ENCODE data around the gene VDAC1.
A peak's percentile ranks its signal among the peaks of the same experiment; 100 is the strongest.
"Not testable (repeated sequence)": the region's sequence is repeated elsewhere in the genome, so short reads cannot be mapped to it uniquely, and the experiment has no call there.

VDAC1 gene

DNA sequence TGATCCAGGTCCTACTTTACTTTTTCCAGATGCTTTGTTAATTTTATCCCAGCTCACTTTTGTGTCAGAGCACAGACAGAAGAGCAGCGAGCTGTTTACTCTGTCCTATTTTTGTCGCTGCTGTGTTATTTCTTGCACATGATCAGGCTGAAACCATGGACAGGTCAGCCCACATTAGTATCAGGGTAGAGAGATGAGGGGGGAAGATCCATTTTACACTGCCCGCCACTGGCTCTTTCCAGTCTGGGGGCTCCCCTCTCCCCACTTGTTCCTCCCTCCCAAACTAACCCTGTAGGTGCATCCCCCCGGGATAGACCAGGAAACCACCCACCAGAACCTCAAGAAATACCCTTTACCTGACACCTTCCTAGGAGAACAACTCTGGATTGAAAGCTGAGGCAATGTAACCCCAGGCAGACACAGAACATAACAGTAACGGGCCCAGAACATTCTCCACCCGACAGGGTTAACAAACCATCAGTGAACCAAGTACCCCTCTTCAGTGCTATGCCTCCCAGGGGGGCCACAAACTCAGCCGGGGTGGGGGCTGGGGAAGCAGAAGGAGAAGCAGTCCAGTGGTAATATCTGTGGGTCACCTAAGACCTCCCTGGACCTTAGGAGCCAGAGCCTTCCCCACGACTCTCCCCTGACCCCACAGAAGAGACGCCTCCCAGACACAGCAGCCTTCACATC, 10.3 kb downstream of the VDAC1 start:
- DNase-seq: no peak

DNA sequence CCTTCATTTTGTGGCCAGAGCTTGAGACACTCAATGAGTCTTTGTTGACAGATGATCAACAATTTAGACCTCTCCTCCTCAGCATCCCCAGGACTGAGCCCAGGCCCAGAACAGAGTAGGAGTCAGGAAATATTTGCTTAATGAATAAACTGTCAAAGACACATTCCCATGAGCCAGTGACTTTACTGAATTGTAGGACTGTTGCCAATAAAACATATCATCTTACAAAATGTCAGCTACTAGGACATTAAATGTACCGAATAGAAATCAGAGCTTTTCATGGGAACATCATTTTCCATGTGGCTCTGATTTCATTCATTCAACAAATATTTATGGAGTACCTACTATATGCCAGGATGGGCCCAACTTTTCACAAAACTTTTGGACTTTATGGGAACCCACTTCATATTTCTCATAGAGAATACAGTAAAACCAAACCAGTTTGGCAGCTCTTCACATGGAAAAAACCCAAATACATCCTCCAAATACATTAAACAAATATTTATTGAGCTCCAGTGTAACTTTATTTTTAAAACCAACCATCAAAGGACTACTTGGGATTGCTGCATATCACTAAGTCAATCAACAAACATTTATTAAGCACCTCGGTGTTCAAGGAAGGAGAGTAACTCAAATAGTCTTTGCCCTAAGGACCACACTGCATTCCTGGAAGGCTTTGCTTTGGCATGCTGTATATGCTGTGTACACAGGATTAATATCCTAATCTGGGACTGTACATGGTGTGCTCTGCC, 11.4 kb downstream of the VDAC1 start:
- DNase-seq: no peak

DNA sequence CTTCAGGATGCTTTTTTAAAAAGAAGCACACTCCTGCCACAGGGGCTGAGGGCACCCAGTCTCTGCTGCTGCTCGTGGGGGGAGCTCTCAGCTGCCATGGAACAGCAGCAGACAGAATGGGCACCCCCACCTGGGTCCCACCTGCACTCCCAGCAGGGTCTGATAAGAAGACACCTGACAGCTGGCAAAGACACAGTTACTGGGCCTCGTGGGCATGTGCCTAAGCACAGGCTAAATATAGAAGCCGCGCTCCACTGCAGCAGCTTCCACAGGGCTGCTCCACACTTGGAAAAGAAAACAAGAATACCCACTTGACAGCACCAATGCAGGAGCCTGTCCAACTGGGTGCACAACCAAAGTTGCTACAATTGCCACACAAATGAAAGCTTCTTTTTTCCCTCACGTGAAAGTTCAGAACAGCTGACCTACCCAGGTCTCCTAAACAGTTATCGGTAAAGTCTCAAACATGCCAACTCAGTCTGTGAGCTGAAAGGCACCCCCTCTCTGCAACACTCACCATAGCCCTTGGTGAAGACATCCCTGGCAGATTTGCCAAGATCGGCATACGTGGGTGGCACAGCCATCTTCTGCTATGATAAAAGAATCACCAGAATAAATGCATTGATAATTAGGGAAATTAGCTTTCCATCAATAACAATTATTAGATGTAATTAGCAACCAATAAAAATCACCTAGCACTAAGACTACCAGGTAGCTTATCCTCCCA, 12.2 kb downstream of the VDAC1 start:
- no peak for DNase-seq

DNA sequence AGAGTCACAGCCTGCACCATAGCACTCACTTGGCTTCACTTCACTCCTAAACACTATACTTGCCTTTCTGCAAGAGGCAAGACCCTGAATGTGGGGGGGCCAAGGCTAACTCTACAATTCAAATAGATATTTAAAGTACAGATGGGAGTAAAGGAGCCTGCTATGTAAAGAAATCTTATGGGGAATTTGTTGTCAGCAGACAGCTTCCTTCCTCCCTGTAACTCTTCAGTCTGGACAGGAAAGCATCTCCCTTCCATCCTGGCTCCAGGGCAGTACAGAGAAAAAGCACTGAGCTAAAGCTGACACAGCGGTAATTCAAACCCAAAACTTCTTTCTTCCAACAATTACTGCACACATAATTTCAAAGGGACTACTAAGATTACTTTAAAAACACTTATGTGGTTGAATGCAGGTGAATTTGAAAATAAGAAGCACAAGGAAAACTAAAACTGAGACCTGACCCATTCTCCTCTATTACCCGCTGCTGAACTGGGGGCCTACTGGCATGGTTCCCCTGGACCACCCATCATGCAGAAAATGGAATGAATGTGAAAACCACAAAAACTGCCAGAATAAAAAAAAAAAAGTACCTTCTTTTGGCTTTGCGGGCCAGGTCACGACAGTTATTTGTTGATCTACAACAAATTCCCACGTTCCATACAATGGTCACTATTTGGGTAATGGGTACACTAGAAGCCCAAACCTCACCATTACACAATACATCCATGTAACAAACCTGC, 13.4 kb downstream of the VDAC1 start:
- DNase-seq: no peak

DNA sequence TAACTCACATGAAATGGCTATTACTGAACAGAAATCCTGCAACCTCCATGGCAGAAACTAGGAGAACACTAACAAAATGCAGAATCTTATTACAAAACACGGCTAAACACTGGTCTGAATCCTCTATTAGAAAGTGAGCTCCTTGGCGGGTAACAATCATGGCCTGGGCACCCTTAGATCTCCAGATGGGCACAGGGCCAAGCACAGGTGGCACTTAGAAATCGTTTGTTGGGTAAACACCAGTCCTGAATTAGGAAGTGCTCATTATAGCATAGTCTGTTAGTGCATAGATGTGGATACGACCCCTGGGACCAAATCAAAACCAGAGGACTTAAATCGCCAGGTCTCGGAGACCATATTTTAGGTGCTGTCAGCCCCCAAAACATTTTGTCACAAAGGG, 14.4 kb downstream of the VDAC1 start:
- DNase-seq: no peak

DNA sequence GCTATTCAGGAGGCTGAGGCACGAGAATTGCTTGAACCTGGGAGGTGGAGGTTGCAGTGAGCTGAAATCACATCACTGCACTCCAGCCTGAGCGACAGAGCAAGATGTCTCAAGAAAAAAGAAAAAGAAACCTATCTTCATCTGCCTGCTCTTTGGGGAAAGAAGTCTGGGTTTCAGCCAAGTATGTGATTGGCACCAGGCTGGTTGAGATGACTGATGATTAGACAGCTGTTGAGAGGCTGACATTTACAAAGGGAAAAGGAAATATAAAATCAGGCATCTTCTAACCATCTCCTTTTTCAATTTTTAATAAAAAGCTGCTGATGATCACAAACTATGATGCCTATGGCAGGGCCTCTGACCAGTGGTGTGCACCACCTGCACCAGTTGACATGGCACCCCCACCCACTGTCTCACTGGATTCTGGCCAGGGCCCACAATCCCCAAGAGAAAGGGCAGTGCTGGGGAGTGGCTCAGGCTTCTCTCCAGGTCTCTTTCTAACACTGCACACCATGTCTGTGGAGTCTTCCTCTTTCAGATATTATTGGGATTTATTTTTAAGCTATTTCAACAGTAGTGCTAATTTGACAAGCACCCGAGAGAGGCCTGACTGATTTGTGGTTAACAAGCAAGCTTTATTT, 19.1 kb downstream of the VDAC1 start:
- no peak for DNase-seq

DNA sequence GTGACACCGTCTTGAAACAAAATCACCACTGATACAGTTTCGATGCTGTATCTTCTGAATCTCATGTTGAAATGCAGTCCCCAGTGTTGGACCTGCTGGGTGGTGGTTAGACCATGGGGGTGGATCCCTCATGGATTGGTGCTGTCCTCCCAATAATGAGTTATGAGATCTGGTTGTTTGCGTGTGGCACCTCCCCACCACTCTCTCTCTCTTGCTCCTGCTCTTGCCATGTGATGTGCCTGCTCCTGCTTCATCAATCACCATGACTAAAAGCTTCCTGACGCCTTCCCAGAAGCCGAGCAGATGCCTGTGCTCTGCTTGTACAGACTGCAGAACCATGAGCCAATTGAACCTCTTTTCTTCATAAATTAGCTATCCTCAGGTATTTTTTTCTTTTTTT, 21.1 kb downstream of the VDAC1 start:
- no peak for DNase-seq

DNA sequence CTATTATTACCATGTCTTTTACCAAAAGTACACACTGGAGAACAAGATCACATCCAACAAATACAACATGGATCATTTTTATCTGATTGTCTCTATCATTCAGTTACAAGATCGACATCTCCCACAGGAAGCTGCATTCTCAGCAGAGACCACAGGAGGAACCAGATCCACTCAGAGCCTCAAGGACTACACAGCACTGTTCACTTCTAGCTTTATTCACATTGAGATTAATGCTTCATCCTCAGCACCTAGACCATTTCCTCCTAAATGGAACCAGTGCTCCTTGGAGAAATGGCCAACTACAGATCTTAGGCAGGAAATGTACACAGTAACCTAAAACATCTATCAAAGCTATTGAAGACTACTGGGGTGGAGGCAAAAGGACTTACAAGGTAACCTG, 23.1 kb downstream of the VDAC1 start:
- no peak for DNase-seq

DNA sequence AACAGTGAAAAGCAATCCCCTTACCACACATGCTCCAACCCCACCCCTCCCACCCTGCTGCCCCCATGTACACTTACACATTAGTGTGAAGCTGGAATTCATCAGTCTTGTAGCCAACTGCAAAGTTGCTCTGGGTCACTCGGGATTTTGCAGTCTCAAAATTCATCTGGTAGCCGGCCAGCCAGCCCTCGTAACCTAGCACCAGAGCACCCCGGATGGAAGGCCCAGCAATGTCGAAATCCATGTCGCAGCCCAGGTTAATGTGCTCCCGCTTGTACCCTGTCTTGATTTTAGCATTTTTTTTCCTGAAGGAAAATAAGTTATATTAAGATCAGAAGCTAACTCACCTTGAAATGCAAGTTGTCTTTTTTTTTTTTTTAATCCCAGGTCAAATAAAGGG, 24.1 kb downstream of the VDAC1 start:
- DNase-seq: no peak

DNA sequence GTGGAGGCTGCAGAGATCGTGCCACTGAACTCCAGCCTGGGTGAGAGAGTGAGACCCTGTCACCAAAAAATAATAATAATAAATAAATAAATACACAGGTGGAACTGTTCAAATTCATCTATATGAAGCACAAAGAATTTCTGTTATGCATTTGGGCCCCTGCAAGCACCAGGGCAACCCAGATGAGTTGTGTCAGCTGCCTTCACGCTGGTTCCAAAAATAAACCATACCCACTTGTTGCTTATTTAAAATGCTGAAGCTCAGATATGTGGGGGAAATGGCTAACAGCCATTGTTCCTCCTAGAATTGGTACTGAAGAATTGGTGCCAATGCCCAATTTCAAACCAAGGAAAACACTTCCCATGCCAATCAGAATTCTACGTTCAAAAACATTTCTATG, 25.8 kb downstream of the VDAC1 start:
- DNase-seq: no peak

DNA sequence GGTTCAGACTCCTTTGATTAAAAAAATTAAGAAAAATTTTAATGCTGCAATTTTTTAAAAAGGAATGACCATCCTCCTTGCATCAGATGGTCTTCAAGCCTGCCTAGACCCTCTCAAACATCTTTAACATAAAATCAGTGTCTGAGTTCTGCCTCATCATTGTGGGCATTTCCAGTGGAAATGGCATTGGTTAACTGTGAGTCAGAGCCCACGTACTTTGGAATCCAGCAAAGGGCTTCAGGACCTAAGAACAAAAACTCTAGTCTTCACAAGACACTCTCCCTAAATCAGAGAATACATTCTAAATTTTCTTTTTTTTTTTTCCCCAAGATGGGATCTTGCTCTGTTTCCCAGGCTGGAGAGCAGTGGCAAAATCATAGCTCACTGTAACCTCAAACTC, 26.9 kb downstream of the VDAC1 start:
- no peak for DNase-seq

DNA sequence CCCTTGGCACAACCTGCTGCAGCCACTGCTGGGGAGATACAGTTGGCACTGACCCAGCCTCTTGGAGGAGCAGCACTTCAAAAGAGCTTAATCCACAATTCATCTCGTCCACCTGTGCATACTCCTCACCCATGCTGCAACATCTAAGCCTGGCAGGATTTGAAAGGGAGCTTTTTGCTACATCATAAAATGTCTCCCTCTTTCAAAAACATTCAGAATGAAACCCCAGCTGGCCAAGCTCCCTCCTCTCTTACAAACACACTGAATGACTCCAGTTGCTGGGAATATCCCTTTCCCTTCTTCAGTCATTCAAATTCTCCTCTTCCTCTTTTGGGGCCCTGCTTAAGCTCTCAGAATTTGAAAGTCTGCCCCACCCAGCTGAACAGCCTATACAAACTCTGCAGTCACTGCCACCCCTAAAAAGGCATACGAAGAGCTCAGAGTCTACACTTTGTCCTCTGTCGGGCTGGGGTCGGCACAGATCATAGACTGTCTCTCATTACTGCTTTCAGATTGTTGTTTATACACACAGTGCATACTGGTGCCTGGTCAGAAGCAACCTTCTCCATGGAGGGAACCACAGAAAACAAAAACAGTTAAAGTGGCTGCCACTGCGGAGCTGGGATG, 27.5 kb downstream of the VDAC1 start:
- no peak for DNase-seq

DNA sequence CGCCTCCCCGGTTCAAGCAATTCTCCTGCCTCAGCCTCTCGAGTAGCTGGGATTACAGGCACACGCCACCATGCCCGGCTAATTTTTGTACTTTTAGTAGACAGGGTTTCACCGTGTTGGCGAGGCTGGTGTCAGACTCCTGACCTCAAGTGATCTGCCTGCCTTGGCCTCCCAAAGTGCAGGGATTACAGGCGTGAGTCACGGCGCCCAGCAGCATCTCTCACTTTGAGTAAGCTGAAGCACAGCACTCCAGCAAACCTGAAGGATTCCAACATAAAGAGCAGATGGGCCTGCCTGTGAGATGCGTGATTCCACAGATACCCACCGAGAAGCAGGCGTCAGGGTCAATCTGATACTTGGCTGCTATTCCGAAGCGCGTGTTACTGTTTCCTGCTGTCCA, 29.2 kb downstream of the VDAC1 start:
- DNase-seq: not testable (repeated sequence)

DNA sequence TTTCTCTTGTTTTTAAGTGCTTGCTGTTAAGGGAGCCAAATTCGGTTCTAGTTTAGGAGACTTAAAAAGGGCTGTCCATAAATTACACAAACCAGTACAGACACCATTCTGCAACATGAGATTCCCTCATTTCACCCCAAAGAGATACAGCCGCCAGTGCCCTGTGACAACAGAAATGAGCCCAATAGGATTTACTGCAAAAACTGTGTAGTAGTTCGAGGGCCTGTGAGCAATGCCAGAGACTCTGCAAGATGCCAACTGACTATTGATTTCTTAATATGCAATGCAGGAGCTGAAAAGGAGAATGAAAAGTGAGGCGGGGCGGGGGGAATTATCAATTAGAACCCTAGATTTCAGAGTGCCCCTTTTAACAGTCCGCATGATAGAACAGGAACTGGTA, 30.6 kb downstream of the VDAC1 start:
- no peak for DNase-seq

DNA sequence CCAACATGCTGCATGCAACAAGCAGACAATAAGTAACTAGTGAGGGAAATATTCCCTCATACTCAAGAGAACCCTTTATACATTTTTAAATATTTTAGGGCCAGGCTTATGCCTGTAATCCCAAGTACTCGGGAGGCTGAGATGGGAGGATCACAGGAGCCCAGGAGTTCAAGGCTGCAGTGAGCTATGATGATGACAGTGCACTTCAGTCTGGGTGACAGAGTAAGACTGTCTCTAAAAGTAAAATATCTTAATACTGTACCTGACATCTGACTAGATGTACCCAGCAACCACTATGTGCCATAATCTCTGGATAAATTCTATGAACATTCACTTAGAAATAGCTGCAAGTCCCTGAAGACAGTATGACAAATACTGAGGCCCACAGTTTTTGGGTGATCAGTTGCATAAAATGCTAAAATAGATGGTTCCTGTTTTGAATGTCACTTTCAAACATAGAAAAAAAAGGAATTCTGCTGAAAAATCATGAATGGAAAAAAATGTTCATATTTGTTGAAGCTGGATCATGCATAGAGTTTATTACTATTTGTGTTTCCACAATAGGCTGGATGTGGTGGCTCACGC, 34.4 kb downstream of the VDAC1 start:
- DNase-seq: no peak

DNA sequence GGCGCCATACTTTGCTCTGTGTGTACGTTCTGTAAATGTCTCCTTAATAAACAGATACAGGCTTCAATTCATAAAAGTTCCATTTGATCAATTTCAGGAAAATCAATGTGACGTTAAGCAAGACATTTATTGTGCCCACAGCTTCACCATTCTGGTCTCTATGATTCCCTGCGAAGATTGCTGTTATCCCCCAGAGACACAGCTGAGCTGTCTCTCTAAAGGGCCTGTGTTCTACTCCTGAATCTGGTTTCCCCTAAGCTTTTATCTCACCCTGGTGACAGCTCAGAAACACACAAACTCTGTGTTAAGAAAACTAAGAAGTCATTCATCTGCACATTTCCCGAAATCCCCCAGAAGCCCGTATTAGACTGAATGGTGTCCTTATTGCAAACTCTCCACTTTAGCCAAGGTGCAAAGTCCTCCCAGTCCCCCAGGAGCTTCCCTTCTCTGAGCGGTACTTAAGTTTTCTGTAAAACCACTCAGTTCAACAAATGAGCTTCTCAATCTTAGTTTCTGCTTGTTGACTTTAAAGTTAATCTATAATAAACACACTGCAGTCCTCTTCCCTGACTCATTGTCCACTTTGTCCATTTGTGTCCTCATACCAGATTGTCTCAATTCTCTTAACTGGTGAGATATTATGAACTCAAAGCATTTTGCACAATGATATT, 35.0 kb downstream of the VDAC1 start:
- DNase-seq: no peak

DNA sequence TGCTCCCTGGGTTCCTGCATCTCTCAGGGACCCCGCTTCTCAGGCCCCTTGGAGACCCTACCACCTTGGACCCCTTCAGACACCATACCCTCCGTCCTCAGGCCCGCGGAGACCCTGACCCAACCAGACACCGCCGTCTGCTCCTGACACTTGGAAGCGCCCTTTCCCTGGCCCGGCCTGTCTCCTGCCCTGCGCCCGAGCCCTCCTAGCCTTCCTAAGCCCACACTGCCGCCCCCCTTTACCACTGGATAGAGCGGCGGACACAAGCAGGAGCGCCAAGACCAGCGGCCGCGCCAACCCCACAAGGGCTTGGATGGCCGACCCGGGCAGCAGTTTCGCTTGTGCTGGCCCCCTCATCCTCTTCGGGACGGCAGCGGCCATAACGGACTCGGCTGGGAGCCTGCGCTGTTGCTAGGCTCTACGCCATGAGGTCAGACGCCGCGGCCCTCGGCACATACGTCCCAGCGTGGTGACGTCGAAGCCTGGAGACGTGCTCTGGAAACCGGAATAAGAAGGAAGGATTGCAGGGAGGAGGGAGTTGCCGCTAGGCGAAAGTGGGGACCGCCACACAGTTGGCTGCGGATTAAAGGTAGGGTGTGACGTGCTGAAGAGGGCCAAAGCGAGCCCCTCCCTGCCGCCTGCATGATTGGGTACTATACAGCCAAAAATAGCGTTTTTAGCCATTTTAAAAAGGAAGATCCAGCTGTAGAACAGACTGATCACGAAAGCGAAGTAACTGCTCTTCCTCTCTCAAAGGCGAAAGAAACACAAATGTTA, 36.4 kb downstream of the VDAC1 start, which contains the start of gene C5orf15:
TSS of gene C5orf15 (minus strand) at position 422 of the 777 bp plus-strand sequence. CDS start at position 381, 41 bp downstream.
- DNase-seq: peak; percentile 93

DNA sequence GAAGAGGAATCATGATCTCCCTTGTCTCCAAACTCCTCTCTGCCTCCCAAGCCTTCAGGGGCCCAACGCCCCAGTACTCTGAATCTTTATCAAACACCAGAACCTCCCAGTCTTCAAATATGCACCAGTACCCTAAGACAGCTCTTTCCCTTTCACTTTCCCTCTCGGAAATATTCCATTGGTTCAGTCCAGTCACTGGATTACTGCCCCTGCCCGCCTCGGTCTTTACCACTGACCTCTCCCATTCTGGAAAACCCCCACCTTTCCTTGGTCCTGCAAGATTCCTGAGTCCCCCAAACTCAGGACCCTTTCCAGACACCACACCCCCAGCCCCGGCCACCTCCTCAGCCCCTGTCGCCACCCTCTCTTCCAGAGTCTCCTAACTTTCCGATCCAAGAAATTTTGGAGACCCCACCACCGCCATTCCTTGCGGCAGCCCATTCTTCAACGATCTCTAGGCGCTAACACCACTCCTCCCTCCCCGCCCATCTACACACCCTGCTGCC, 37.0 kb downstream of the VDAC1 start:
- DNase-seq: no peak

DNA sequence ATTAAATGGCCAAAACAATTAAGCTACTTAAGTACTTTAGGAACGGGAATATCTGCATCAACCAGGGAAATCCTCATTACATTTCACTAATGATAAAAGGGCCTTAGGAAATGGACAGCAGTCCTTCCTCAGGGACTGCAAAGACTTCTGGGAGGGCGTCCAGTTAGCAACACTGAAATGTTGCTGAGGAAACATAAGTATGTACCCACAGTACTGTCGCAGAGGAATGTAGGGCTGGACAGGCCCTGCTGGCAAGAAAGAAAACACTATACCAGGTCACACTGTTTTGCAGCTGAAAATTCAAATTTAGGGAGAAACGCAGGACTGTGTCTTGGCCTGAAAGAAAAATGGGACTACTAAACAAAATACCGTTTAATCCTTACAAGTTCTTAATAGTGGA, 37.7 kb downstream of the VDAC1 start:
- DNase-seq: no peak

DNA sequence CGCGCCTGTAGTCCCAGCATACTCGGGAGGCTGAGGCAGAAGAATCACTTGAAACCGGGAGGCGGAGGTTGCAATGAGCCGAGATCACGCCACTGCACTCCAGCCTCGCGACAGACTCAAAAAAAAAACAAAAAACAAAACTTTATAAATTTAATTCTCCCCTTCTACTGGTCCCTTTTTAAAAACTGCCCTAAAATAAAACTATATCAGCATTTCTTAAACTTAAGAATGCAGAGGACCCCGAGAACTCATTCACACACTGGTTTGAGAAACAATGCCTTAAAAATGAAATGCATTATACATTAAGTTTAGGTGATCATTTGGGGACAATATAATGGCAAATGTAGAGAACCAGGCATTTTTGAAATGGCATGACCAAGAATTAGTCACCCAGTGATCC, 38.7 kb downstream of the VDAC1 start:
- DNase-seq: no peak

All from CD4-positive, alpha-beta T cell treated with Interleukin-6 for 4 hours (primary cell).